DND-41 (cell line): ENCODE results near the gene PIK3R3.

Experiments
- ATAC-seq: fragments of 200-7000 bp; cut with Tn5 transposase; 3 replicates; pipeline ENCODE4 v1.9.1; 2021; ENCODE audit warnings: low read depth; ENCODE audit not compliant: insufficient read depth
- DNase-seq: peaks from one replicate; pipeline ENCODE4 v3.0.0-alpha.2; 2020
- H2AFZ ChIP-seq: 2 replicates; pipeline ENCODE4 v1.6.0; 2012; ENCODE audit warnings: low read depth, low read length
- H3K27ac ChIP-seq: 2 replicates; pipeline ENCODE4 v1.5.1; 2012; ENCODE audit warnings: low read length, inconsistent platforms
- H3K27me3 ChIP-seq: fragments of 200-600 bp; sonication (generic); 2 replicates; pipeline ENCODE4 v1.6.0; 2012; ENCODE audit warnings: low read length, mild to moderate bottlenecking, inconsistent platforms; ENCODE audit not compliant: insufficient read depth, poor library complexity
- H3K36me3 ChIP-seq: 2 replicates; pipeline ENCODE4 v1.5.1; 2012; ENCODE audit warnings: low read length, inconsistent platforms; ENCODE audit not compliant: insufficient read depth
- H3K4me1 ChIP-seq: 2 replicates; pipeline ENCODE4 v1.5.1; 2012; ENCODE audit warnings: mild to moderate bottlenecking, low read length; ENCODE audit not compliant: insufficient read depth
- H3K4me2 ChIP-seq: 2 replicates; pipeline ENCODE4 v1.6.0; 2012; ENCODE audit warnings: mild to moderate bottlenecking, moderate library complexity, low read length, inconsistent platforms; ENCODE audit not compliant: insufficient read depth
- H3K4me3 ChIP-seq, 2 experiments: fragments of 200-600 bp in 1 of 2; shearing (Covaris generic) in 1 of 2; 2 replicates each; pipeline ENCODE4 v1.5.1; 2012 to 2016; ENCODE audit warnings: inconsistent platforms in 2 of 2, low read length in 2 of 2, mild to moderate bottlenecking in 2 of 2, low read depth in 1 of 2, moderate library complexity in 1 of 2
- H3K79me2 ChIP-seq: 2 replicates; pipeline ENCODE4 v1.6.0; 2012; ENCODE audit warnings: low read length, inconsistent platforms; ENCODE audit not compliant: insufficient read depth
- H3K9ac ChIP-seq: 2 replicates; pipeline ENCODE4 v1.6.0; 2012; ENCODE audit warnings: low read depth, mild to moderate bottlenecking, inconsistent platforms, low read length, moderate library complexity
- H3K9me3 ChIP-seq: 2 replicates; pipeline ENCODE4 v1.5.1; 2012; ENCODE audit warnings: low read length, moderate library complexity, mild to moderate bottlenecking, inconsistent platforms; ENCODE audit not compliant: insufficient read depth, severe bottlenecking
- H4K20me1 ChIP-seq: 2 replicates; pipeline ENCODE4 v1.6.0; 2012; ENCODE audit warnings: low read length; ENCODE audit not compliant: insufficient read depth
- EZH2 ChIP-seq: IDR thresholded peaks from 3 replicates; pipeline ENCODE4 v1.6.1; 2012; ENCODE audit warnings: borderline replicate concordance, low read depth, mild to moderate bottlenecking, moderate library complexity, low read length, inconsistent platforms; ENCODE audit not compliant: severe bottlenecking
- TF ChIP-seq, protein P1 (sequence below): IDR thresholded peaks from 2 replicates; pipeline ENCODE4 v1.5.1; 2012; ENCODE audit warnings: borderline replicate concordance, low read length, moderate library complexity, mild to moderate bottlenecking; ENCODE audit not compliant: poor library complexity, severe bottlenecking; ENCODE audit errors: extremely low read depth

Gene PIK3R3

DNA sequence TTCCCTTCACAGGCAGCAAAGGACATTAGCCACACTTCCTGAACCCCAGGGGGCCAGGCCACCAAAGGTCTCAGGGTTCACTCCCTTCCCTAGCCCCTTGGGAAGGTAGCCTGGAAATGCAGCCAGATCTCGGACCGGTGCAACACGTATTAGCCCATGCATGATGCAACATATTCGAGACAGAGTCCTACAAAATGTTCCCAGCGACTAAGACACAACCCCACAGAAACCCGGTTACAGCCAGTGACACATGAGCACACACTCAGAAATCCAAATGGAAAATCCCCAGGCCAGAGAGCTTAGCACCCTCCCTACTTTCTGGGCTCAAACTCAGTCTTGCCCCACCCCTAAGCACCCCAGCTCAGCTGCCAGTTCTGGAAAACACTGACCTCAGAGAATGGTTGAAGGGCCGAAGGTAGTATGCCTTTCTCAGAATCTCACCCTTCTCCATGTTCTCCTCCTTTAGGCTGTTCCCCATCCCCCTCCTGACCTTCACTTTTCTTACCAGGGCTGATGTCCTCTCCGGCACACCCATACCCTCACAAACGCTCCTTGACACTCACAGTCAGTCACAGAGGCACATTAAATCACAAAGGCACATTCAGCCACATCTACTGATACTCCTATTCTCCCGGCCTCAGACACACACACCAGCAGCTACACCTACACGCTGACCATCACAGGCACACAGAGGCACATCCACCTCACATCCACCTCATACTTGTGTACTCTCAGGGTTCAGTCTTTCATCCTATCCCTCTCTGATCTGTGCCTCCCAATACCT, 42.2 kb upstream of the PIK3R3 start, which contains the start of gene TSPAN1:
TSPAN1 (plus strand) TSS at position 640 of the 784 bp plus-strand sequence. CDS start 6,021 bp downstream, outside the sequence.
- H3K27ac ChIP-seq: no peak within 1 kb of the TSS
- no peaks in the 10 kb centered on the region for H3K79me2 ChIP-seq
- no peak within 1 kb of the TSS for H2AFZ ChIP-seq
- H3K36me3 ChIP-seq: no peaks in the 10 kb centered on the region
- H3K4me2 ChIP-seq: no peak within 1 kb of the TSS
- DNase-seq (no peak), ATAC-seq (no peak)
- H4K20me1 ChIP-seq: no peaks in the 10 kb centered on the region
- no peak within 1 kb of the TSS for H3K9ac ChIP-seq
- H3K4me3 ChIP-seq: no peak within 1 kb of the TSS
- H3K27me3 ChIP-seq: no peaks in the 10 kb centered on the region
- TF ChIP-seq, protein P1, sequence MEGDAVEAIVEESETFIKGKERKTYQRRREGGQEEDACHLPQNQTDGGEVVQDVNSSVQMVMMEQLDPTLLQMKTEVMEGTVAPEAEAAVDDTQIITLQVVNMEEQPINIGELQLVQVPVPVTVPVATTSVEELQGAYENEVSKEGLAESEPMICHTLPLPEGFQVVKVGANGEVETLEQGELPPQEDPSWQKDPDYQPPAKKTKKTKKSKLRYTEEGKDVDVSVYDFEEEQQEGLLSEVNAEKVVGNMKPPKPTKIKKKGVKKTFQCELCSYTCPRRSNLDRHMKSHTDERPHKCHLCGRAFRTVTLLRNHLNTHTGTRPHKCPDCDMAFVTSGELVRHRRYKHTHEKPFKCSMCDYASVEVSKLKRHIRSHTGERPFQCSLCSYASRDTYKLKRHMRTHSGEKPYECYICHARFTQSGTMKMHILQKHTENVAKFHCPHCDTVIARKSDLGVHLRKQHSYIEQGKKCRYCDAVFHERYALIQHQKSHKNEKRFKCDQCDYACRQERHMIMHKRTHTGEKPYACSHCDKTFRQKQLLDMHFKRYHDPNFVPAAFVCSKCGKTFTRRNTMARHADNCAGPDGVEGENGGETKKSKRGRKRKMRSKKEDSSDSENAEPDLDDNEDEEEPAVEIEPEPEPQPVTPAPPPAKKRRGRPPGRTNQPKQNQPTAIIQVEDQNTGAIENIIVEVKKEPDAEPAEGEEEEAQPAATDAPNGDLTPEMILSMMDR: no peak
- TF ChIP-seq EZH2: no peak
- H3K4me1 ChIP-seq: peaks cover 6% of the 10 kb centered on the region
- H3K9me3 ChIP-seq: no peaks in the 10 kb centered on the region

DNA sequence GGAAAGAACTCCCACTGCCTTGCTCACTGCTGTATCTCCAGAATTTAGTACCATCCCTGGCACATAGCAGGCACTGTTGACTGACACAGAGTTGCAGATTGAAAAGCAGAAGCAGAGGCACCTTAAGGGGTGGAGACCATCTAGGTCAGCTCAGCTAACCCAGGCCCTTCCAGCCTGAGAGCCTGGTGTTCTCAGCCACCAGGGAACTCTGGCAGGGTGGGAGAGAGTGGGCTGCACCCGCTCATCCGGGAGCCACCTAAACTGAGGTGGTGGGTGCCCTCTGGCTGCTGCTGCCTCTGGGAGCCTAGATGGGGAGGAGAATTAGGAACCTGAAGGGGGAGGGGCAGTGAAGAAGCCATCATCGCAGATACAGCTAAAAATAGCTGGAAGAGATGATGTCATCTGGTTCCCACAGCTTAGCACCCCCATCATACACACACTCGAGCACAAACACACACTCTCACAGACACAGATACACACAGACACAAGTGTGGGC, 41.0 kb upstream of the PIK3R3 start:
- TF ChIP-seq, protein P1: peak; percentile 15
- TF ChIP-seq EZH2: no peak
- no peak overlapping the region for H3K4me3 ChIP-seq
- H3K27me3 ChIP-seq: no peaks in the 10 kb centered on the region
- H4K20me1 ChIP-seq: no peaks in the 10 kb centered on the region
- H3K4me2 ChIP-seq: no peak overlapping the region
- H3K9ac ChIP-seq: no peak overlapping the region
- no peaks in the 10 kb centered on the region for H3K36me3 ChIP-seq
- H2AFZ ChIP-seq: no peak overlapping the region
- H3K27ac ChIP-seq: no peak overlapping the region
- no peaks in the 10 kb centered on the region for H3K79me2 ChIP-seq
- ATAC-seq (0 out of 3 replicates have a peak, but pooled peaks have one; percentile 12), DNase-seq (no peak)
- no peaks in the 10 kb centered on the region for H3K9me3 ChIP-seq
- no peaks in the 10 kb centered on the region for H3K4me1 ChIP-seq

DNA sequence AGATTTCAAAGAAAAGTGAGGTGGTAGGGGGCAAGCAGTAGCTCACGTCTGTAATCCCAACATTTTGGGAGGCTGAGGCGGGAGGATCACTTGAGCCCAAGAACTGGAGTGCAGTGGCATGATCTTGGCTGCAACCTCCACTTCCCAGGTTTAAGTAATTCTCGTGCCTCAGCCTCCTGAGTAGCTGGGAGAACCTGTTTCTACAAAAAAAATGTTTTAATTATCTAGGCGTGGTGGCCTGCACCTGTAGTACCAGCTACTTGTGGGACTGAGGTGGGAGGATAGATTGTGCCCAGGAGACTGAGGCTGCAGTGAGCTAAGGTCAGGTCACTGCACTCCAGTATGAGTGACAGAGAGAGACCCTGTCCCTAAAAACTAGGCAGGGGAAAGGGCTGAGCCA, 39.9 kb upstream of the PIK3R3 start:
- Histone ChIP-seq H3K4me3 (no peak overlapping the region), H3K9ac (no peak overlapping the region), H4K20me1 (no peaks in the 10 kb centered on the region), H2AFZ (no peak overlapping the region), H3K27ac (no peak overlapping the region), H3K4me2 (no peak overlapping the region), H3K9me3 (no peaks in the 10 kb centered on the region), H3K4me1 (no peaks in the 10 kb centered on the region), H3K36me3 (no peaks in the 10 kb centered on the region), H3K79me2 (no peaks in the 10 kb centered on the region), H3K27me3 (no peaks in the 10 kb centered on the region)
- no peak for ATAC-seq
- TF ChIP-seq, protein P1: no peak
- DNase-seq: no peak
